NCI-H146 treated with DMSO at 0.1 percent for 48 hours (cell line): Measurements from ENCODE around the gene LRRC74B.
"Not testable (repeated sequence)": the region's sequence is repeated elsewhere in the genome, so short reads cannot be mapped to it uniquely, and the experiment has no call there.

Source experiments
- DNase-seq: peaks from one replicate; lab custom pipeline; 2025; ENCODE audit not compliant: unreplicated experiment; lab: John Stamatoyannopoulos, UW

The LRRC74B gene

GRCh38 chr22:21032037-21032867 lies 13.5 kb upstream of the LRRC74B start, which contains the start of gene SLC7A4:
Gene SLC7A4, minus strand, starts transcription at chr22:21032561. Its CDS starts 749 bp downstream, at chr22:21031812.
- peak; percentile 14 for DNase-seq

- DNase-seq, result no peak
These were observed 12.7 kb upstream of the LRRC74B start for GRCh38 chr22:21032868-21033688.

- DNase-seq, result no peak
These were observed 11.9 kb upstream of the LRRC74B start for GRCh38 chr22:21033895-21034294.

GRCh38 chr22:21034989-21035388 lies 10.8 kb upstream of the LRRC74B start:
- no peak for DNase-seq

- DNase-seq, result no peak
These were observed 7.3 kb upstream of the LRRC74B start for GRCh38 chr22:21038405-21038804.

GRCh38 chr22:21039158-21039557 lies 6.6 kb upstream of the LRRC74B start:
- DNase-seq, result not testable (repeated sequence)

GRCh38 chr22:21041937-21042336 lies 3.8 kb upstream of the LRRC74B start:
- no peak for DNase-seq

- no peak for DNase-seq
These were observed 2.5 kb upstream of the LRRC74B start for GRCh38 chr22:21042978-21043859.

- DNase-seq, result no peak
These were observed 1.7 kb upstream of the LRRC74B start for GRCh38 chr22:21043860-21044535.

- DNase-seq, result peak; percentile 61
These were observed 688 bp upstream of the LRRC74B start for GRCh38 chr22:21044931-21045584.

GRCh38 chr22:21047035-21047661 lies 1.4 kb downstream of the LRRC74B start:
- no peak for DNase-seq

GRCh38 chr22:21047730-21048129 lies 2.0 kb downstream of the LRRC74B start:
- peak; percentile 78 for DNase-seq

- not testable (repeated sequence) for DNase-seq
These were observed 2.7 kb downstream of the LRRC74B start for GRCh38 chr22:21048448-21048847.

GRCh38 chr22:21048965-21049364 lies 3.2 kb downstream of the LRRC74B start:
- DNase-seq, result not testable (repeated sequence)

- no peak for DNase-seq
These were observed 5.5 kb downstream of the LRRC74B start for GRCh38 chr22:21051145-21051830.

GRCh38 chr22:21051831-21052400 lies 6.2 kb downstream of the LRRC74B start:
- DNase-seq, result no peak

GRCh38 chr22:21052715-21053459 lies 7.1 kb downstream of the LRRC74B start:
- DNase-seq, result no peak
